GM12878 (cell line): ENCODE results near the gene TRIM6. TPM values are rescaled to one million over a fixed set of nuclear protein-coding genes. Genes with fewer than 3 reads are reported as not detected.
A peak's percentile ranks its signal among the peaks of the same experiment; 100 is the strongest.

Source experiments
- ATAC-seq: fragments of 200-7000 bp; cut with Tn5 transposase; 3 replicates; pipeline ENCODE4 v1.9.1; 2020; ENCODE audit warnings: mild to moderate bottlenecking, moderate library complexity
- BruUV-seq: library from RNA; stranded (reverse); fragments of 400-500 nt; replicated peaks from 2 replicates; lab custom pipeline; 2021; lab: Mats Ljungman, UMichigan
- CTCF ChIA-PET: fragments of 300-600 bp; sonication (Branson Sonifier 250); formaldehyde crosslinking; extraction: SDS; loops from one replicate; lab custom pipeline; 2021; ENCODE audit warnings: inconsistent platforms; lab: Yijun Ruan, JAX
- POLR2A ChIA-PET: fragments of 350-600 bp; formaldehyde crosslinking; extraction: SDS; loops from one replicate; lab custom pipeline; 2021; ENCODE audit warnings: inconsistent platforms; lab: Charles Lee
- RAD21 ChIA-PET: fragments of 300-600 bp; sonication (Branson Sonifier 250); formaldehyde crosslinking; loops from one replicate; lab custom pipeline; 2023; ENCODE audit warnings: antibody characterized with exemption; ENCODE audit not compliant: unreplicated experiment; lab: Charles Lee
- SMC1A ChIA-PET: fragments of 300-600 bp; sonication (Branson Sonifier 250); formaldehyde crosslinking; loops from one replicate; lab custom pipeline; 2023; ENCODE audit not compliant: unreplicated experiment, uncharacterized antibody; lab: Charles Lee
- DNase-seq: peaks from one replicate; pipeline ENCODE4 v3.0.0-alpha.2; 2011; ENCODE audit warnings: low read depth, low spot score
- FAIRE-seq: peaks from 3 replicates; lab custom pipeline; 2011; peaks lifted over from hg19 to GRCh38; lab: Jason Lieb, UNC
- H2AFZ ChIP-seq: 2 replicates; pipeline ENCODE4 v1.6.0; 2011; ENCODE audit warnings: low read depth, low read length, control low read depth; ENCODE audit not compliant: control insufficient read depth
- H3K27ac ChIP-seq: 2 replicates; pipeline ENCODE4 v1.5.1; 2011; ENCODE audit warnings: control low read depth; ENCODE audit not compliant: control insufficient read depth, insufficient read depth
- H3K27me3 ChIP-seq, 2 experiments: replicated peaks in 1 of 2; 2 replicates each; pipeline versions ENCODE4 v1.6.0 to v1.6.1; 2011; ENCODE audit warnings: low read length in 1 of 2; ENCODE audit not compliant: control insufficient read depth in 2 of 2, insufficient read depth in 2 of 2
- H3K36me3 ChIP-seq, 2 experiments: 2 replicates each; pipeline ENCODE4 v1.5.1; 2011; ENCODE audit warnings: low read length in 1 of 2; ENCODE audit not compliant: control insufficient read depth in 2 of 2, insufficient read depth in 2 of 2
- H3K4me1 ChIP-seq: 2 replicates; pipeline ENCODE4 v1.6.1; 2011; ENCODE audit warnings: mild to moderate bottlenecking, low read length, moderate library complexity, mixed read lengths; ENCODE audit not compliant: control insufficient read depth, insufficient read depth
- H3K4me2 ChIP-seq: 2 replicates; pipeline ENCODE4 v1.6.0; 2011; ENCODE audit warnings: control low read depth; ENCODE audit not compliant: control insufficient read depth, insufficient read depth
- H3K4me3 ChIP-seq: fragments of 200-600 bp; sonication (generic); 2 replicates; pipeline ENCODE4 v1.5.1; 2016
- H3K79me2 ChIP-seq: 2 replicates; pipeline ENCODE4 v1.6.0; 2011; ENCODE audit warnings: low read length; ENCODE audit not compliant: control insufficient read depth, insufficient read depth
- H3K9ac ChIP-seq: 2 replicates; pipeline ENCODE4 v1.8.0; 2011; ENCODE audit warnings: low read length, control low read depth, mixed read lengths; ENCODE audit not compliant: control insufficient read depth, insufficient read depth
- H3K9me3 ChIP-seq: replicated peaks from 3 replicates; pipeline ENCODE4 v1.5.1; 2011; ENCODE audit warnings: mild to moderate bottlenecking, low read length; ENCODE audit not compliant: control insufficient read depth, insufficient read depth
- H4K20me1 ChIP-seq: 2 replicates; pipeline ENCODE4 v1.6.0; 2011; ENCODE audit not compliant: control insufficient read depth, insufficient read depth
- ATF7 ChIP-seq: fragments of 450-650 bp; IDR thresholded peaks from 2 replicates; pipeline ENCODE4 v1.6.1; 2016; ENCODE audit warnings: low read depth, mild to moderate bottlenecking
- BACH1 ChIP-seq: fragments of 450-650 bp; IDR thresholded peaks from 2 replicates; pipeline ENCODE4 v1.6.1; 2017; ENCODE audit warnings: mild to moderate bottlenecking, borderline replicate concordance
- BCL11A ChIP-seq: IDR thresholded peaks from 2 replicates; pipeline ENCODE4 v1.6.1; 2011; ENCODE audit warnings: low read depth, low read length
- BHLHE40 ChIP-seq, 2 experiments: fragments of 450-650 bp in 1 of 2; IDR thresholded peaks; 2 replicates each; pipeline ENCODE4 v1.6.1; 2011 to 2017; ENCODE audit warnings: low read depth in 2 of 2, borderline replicate concordance in 1 of 2, improper control_type of control experiment in 1 of 2, low read length in 1 of 2, mild to moderate bottlenecking in 1 of 2
- DPF2 ChIP-seq: fragments of 450-650 bp; IDR thresholded peaks from 2 replicates; pipeline ENCODE4 v1.6.1; 2017; ENCODE audit warnings: mild to moderate bottlenecking
- EGR1 ChIP-seq, 2 experiments: IDR thresholded peaks; 1 replicate in 1 of 2; 2 replicates in 1 of 2; pipeline ENCODE4 v1.6.1; 2011 to 2012; ENCODE audit warnings: low read depth in 2 of 2, low read length in 2 of 2, borderline replicate concordance in 1 of 2, mild to moderate bottlenecking in 1 of 2, moderate library complexity in 1 of 2
- JUND ChIP-seq: IDR thresholded peaks from 2 replicates; pipeline ENCODE4 v1.6.1; 2012; ENCODE audit warnings: low read depth, mild to moderate bottlenecking, low read length, improper control_type of control experiment, moderate library complexity
- LARP7 ChIP-seq: fragments of 450-650 bp; IDR thresholded peaks from 2 replicates; pipeline ENCODE4 v1.6.1; 2017; ENCODE audit warnings: mild to moderate bottlenecking
- MEF2B ChIP-seq: fragments of 450-650 bp; IDR thresholded peaks from 2 replicates; pipeline ENCODE4 v1.6.1; 2018; ENCODE audit warnings: mild to moderate bottlenecking, moderate library complexity; ENCODE audit not compliant: partially characterized antibody, poor library complexity, severe bottlenecking
- MTA3 ChIP-seq: IDR thresholded peaks from 2 replicates; pipeline ENCODE4 v1.6.1; 2012; ENCODE audit warnings: low read length, inconsistent platforms, borderline replicate concordance
- NBN ChIP-seq: fragments of 450-650 bp; IDR thresholded peaks from 2 replicates; pipeline ENCODE4 v1.6.1; 2016
- NFYB ChIP-seq: IDR thresholded peaks from 2 replicates; pipeline ENCODE4 v1.6.1; 2011; ENCODE audit warnings: low read depth, mild to moderate bottlenecking, low read length, improper control_type of control experiment, moderate library complexity; ENCODE audit not compliant: insufficient read depth
- POLR2AphosphoS2 ChIP-seq: IDR thresholded peaks from 2 replicates; pipeline ENCODE4 v1.6.1; 2011; ENCODE audit warnings: low read depth, mild to moderate bottlenecking, low read length, improper control_type of control experiment, moderate library complexity
- POU2F2 ChIP-seq: IDR thresholded peaks from 3 replicates; pipeline ENCODE4 v1.6.1; 2011; ENCODE audit warnings: low read depth, mild to moderate bottlenecking, low read length, borderline replicate concordance
- RAD51 ChIP-seq: fragments of 450-650 bp; IDR thresholded peaks from 2 replicates; pipeline ENCODE4 v1.6.1; 2016; ENCODE audit warnings: moderate library complexity, mild to moderate bottlenecking, inconsistent platforms
- RUNX3 ChIP-seq: IDR thresholded peaks from 2 replicates; pipeline ENCODE4 v1.6.1; 2012; ENCODE audit warnings: low read length, inconsistent platforms
- SPI1 ChIP-seq: IDR thresholded peaks from 2 replicates; pipeline ENCODE4 v1.6.1; 2011; ENCODE audit warnings: low read depth, mild to moderate bottlenecking, low read length, moderate library complexity, borderline replicate concordance; ENCODE audit not compliant: insufficient read depth
- STAT1 ChIP-seq: fragments of 450-650 bp; conservative IDR thresholded peaks from 2 replicates; pipeline ENCODE4 v1.6.1; 2014; ENCODE audit warnings: antibody characterized with exemption, mild to moderate bottlenecking
- TARDBP ChIP-seq: IDR thresholded peaks from 2 replicates; pipeline ENCODE4 v1.6.1; 2016; ENCODE audit warnings: borderline replicate concordance
- YY1 ChIP-seq: IDR thresholded peaks from 2 replicates; pipeline ENCODE4 v1.6.1; 2011; ENCODE audit warnings: low read depth, mild to moderate bottlenecking, low read length
- ZNF384 ChIP-seq: IDR thresholded peaks from 2 replicates; pipeline ENCODE4 v1.6.1; 2012; ENCODE audit warnings: low read depth, mild to moderate bottlenecking, low read length, improper control_type of control experiment, borderline replicate concordance
- ZNF622 ChIP-seq: fragments of 450-650 bp; IDR thresholded peaks from 2 replicates; pipeline ENCODE4 v1.6.1; 2017; ENCODE audit warnings: mild to moderate bottlenecking, inconsistent platforms
- WGBS: methylation state at CpG from one replicate; pipeline ENCODE4 v1.1.6; 2016; ENCODE audit warnings: low lambda C conversion rate; ENCODE audit not compliant: insufficient replicate concordance, insufficient coverage; ENCODE audit errors: missing lambda C conversion rate; 5-methylcytosine and 5-hydroxymethylcytosine counted together
- in situ Hi-C: fragments of 300-500 bp; cut with MboI; formaldehyde crosslinking; loops from 9 replicates; pipeline ENCODE4 v1.14.3; 2018; ENCODE audit warnings: mixed read lengths
- intact Hi-C: fragments of 100-400 bp; cut with micrococcal nuclease; formaldehyde crosslinking; loops from one replicate; pipeline ENCODE4 v1.14.2; 2022; ENCODE audit not compliant: unreplicated experiment
- polyA plus RNA-seq, 11 experiments: library from polyadenylated mRNA; depleted of rRNA in 4 of 11; unstranded in 6 of 11; stranded (reverse) in 5 of 11; fragments of >200 nt; fragmentation: Nextera tagmentation in 4 of 11; fragmentation: Illumina TruSeq in 1 of 11; extraction: Ambion mirVana in 4 of 11; extraction: Trizol in 1 of 11; gene quantifications; 1 replicate in 1 of 11; 2 replicates in 10 of 11; pipeline versions ENCODE4 v1.2.1 to v1.2.3, GENCODE V29; 2011 to 2016; ENCODE audit warnings: inconsistent platforms in 2 of 11, missing spikeins in 2 of 11, low read depth in 1 of 11
- total RNA-seq, 4 experiments: library from RNA; depleted of rRNA in 3 of 4; stranded (reverse); fragments of >200 nt in 3 of 4; fragmentation: Illumina TruSeq in 1 of 4; extraction: Trizol in 1 of 4; gene quantifications; 2 replicates each; pipeline versions ENCODE4 v1.2.1 to v1.2.3, GENCODE V29; 2013 to 2021
- TF ChIP-seq, protein P1 (sequence below): fragments of 450-650 bp; IDR thresholded peaks from 2 replicates; pipeline ENCODE4 v1.6.1; 2017; ENCODE audit warnings: low read depth, mild to moderate bottlenecking, moderate library complexity

The TRIM6 gene
- total and polyA plus RNA-seq, 10 of the 15 experiments (the other 5 are each of a cell fraction or from before 2014, with no cell fraction given): 1.4 to 6.8 (median 4.2) TPM

GRCh38 chr11:5631969-5632635 is 35.7 kb downstream of the TRIM6 start:
- peaks cover 15% of the 10 kb centered on the region for H3K4me1 ChIP-seq
- H3K9ac ChIP-seq: peak overlapping the region; percentile 52
- POLR2A ChIA-PET: interaction anchor here (0.6 to 4.1 kb wide), 6 partner anchors 11 to 102 kb away, joined by 3 to 28 read pairs (median 6); partner anchors contain the start of genes TRIM22 and TRIM5
- H3K27me3 ChIP-seq: no peaks in the 10 kb centered on the region
- 3% methylated on average over 5 of the region's 5 CpGs for WGBS
- peaks cover 1 to 6% of the 10 kb centered on the region in 2 experiments; a peak in 3 of 4 replicates for H3K36me3 ChIP-seq
- DNase-seq: peak; percentile 85
- peak overlapping the region; percentile 63 for H3K4me3 ChIP-seq
- H2AFZ ChIP-seq: peak overlapping the region; percentile 86
- peak overlapping the region; percentile 75 for H3K4me2 ChIP-seq
- H3K79me2 ChIP-seq: peaks cover 1% of the 10 kb centered on the region; the same call in 1 of the 2 replicates
- H3K9me3 ChIP-seq: no peaks in the 10 kb centered on the region; the same call in 2 of the 3 replicates
- FAIRE-seq: peak; percentile 95
- RAD21 ChIA-PET: interaction anchor here (0.6 to 5.0 kb wide), 6 partner anchors 25 to 175 kb away, joined by 3 to 27 read pairs (median 4); partner anchors contain the start of genes TRIM22 and TRIM5
- intact Hi-C loops: no loop called here
- SMC1A ChIA-PET: interaction anchor here (0.9 to 8.0 kb wide), 7 partner anchors 9 to 69 kb away, joined by 3 to 45 read pairs (median 5); partner anchors contain the start of genes TRIM22 and TRIM5
- ATAC-seq: peak; percentile 95
- peak overlapping the region; percentile 95 for H3K27ac ChIP-seq
- CTCF ChIA-PET: interaction anchor here (1.3 to 2.7 kb wide), 3 partner anchors 9 to 52 kb away, joined by 3 to 13 read pairs (median 4); partner anchors contain the start of gene TRIM5
- no peaks in the 10 kb centered on the region for H4K20me1 ChIP-seq
- TSS peak; percentile 60 for BruUV-seq
- in situ Hi-C loops: no loop called here
- peak; percentile 21 to 31; a peak in 1 of 4 replicates for TF ChIP-seq BHLHE40 (IDR thresholded peaks at IDR 0.05; ENCODE audit: borderline replicate concordance in 1 of 2, low read depth in 2 of 2, low read length in 1 of 2)
- TF ChIP-seq LARP7: no peak
- no peak for TF ChIP-seq EGR1 (IDR thresholded peaks at IDR 0.05; ENCODE audit: borderline replicate concordance in 1 of 2, low read depth in 2 of 2, low read length in 2 of 2)
- peak; percentile 87; the same call in 2 of the 3 replicates for TF ChIP-seq POU2F2
- peak; percentile 81 for TF ChIP-seq NBN
- peak; percentile 46; the same call in 1 of the 2 replicates for TF ChIP-seq MTA3
- peak; percentile 95 for TF ChIP-seq SPI1
- TF ChIP-seq ATF7: peak; percentile 55; the same call in 1 of the 2 replicates
- TF ChIP-seq MEF2B: peak; percentile 60
- TF ChIP-seq BACH1: peak; percentile 8; the same call in 1 of the 2 replicates
- TF ChIP-seq RUNX3: peak; percentile 53
- no peak for TF ChIP-seq POLR2AphosphoS2
- TF ChIP-seq BCL11A: peak; percentile 63; the same call in 1 of the 2 replicates
- TF ChIP-seq, protein P1, sequence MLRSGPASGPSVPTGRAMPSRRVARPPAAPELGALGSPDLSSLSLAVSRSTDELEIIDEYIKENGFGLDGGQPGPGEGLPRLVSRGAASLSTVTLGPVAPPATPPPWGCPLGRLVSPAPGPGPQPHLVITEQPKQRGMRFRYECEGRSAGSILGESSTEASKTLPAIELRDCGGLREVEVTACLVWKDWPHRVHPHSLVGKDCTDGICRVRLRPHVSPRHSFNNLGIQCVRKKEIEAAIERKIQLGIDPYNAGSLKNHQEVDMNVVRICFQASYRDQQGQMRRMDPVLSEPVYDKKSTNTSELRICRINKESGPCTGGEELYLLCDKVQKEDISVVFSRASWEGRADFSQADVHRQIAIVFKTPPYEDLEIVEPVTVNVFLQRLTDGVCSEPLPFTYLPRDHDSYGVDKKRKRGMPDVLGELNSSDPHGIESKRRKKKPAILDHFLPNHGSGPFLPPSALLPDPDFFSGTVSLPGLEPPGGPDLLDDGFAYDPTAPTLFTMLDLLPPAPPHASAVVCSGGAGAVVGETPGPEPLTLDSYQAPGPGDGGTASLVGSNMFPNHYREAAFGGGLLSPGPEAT: peak; percentile 37; the same call in 1 of the 2 replicates
- 0 out of 2 replicates have a peak, but pooled peaks have one; percentile 9 for TF ChIP-seq RAD51
- TF ChIP-seq STAT1: no peak
- TF ChIP-seq ZNF622: no peak
- peak; percentile 81; the same call in 1 of the 2 replicates for TF ChIP-seq DPF2
- TF ChIP-seq JUND: no peak
- TF ChIP-seq YY1: peak; percentile 91
- no peak for TF ChIP-seq TARDBP
- no peak for TF ChIP-seq NFYB
- TF ChIP-seq ZNF384: peak; percentile 41; the same call in 1 of the 2 replicates
